NCI-H446 treated with DMSO at 0.1 percent for 48 hours (cell line): ENCODE data around the gene DISP3.

Source experiments
- DNase-seq: peaks from one replicate; lab custom pipeline; 2025; lab: John Stamatoyannopoulos, UW

DISP3 gene

GRCh38 chr1:11543392-11543791 lies 64.4 kb downstream of the DISP3 start:
- DNase-seq: no peak

DNA sequence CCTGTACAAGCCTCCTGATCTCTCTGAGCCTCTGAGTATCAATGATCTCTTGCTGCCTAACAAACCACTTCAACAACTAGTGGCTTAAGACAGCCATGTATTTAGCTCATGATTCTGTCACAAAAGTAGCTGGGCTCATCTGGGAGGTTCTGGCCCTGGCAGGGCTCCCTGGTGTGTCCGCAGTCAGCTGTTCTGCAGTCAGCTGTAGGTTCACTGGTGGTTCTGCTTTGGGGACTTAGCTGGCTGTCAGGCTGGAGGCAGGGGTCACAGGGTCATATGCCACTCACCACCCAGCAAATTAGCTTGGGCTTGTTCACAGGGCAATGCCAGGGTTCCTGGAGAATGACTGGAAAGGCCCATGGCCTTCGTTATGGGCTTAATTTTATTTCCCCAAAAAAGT lies 64.8 kb downstream of the DISP3 start:
- no peak for DNase-seq

DNA sequence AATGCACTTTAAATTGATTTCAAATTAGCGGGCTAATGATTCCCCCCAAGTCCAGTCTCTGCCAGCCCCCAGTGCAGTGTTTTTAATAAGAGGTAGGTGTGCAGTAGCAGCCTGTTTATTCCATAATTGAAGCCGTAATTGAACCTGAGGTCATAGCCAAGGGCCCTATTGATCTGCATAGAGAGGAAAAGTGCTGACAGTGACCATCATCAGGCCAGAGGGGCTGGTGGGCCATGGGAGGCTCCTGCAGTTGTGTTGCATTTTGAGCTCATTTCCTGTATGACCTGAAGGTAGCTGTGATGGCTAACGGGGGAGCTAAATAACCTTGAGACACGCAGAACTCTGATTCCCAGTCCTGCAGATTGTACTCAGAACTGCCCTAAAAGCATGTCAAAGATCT lies 67.5 kb downstream of the DISP3 start:
- DNase-seq: no peak

DNA sequence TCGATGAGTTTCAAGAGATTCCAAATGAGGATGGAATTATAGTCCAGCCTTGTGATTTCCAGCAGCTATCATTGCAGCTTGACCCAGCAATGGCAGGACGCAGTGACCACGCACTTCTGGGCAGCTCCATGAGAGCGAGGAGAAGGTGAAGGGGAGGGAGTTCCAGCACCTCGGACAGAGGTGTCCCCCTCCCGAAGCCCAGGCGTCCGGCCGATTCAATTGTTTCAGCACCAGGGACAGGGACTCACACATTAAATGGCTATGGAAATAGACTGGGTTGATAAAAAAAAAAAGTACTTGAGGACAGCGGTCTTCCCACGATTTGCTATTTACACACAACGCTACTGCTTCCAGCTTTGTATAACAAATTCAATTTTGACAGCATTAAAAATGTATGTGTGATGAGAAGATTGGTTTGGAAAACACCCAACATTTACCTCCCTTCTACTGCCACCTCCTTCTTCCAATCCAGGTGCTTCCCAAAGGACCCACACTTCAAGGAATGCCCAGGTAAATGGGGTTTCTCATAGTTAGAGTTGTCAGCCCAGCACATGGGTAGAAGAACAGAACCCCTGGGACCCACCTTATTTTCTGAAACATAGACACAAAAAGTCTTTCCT lies 71.8 kb downstream of the DISP3 start:
- no peak for DNase-seq

DNA sequence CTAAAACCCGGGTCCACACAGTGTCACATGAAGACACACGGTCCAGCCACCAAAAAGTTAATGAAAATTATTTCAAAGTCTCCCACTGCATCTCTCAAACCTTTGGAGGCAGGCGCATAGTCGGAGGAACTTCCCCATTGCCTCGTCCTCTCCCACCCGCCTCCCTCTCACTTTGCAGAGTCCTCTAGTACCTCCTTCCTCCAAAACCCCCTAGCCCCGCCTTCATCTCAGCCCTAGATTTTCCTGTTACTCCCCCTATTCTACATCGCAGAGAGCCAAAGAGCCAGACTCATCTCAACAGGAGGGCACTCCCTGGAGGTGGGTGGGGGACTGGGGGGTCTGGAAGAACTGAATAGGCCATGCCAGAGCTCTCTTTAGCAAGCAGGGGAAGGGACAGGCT lies 79.3 kb downstream of the DISP3 start:
- no peak for DNase-seq

DNA sequence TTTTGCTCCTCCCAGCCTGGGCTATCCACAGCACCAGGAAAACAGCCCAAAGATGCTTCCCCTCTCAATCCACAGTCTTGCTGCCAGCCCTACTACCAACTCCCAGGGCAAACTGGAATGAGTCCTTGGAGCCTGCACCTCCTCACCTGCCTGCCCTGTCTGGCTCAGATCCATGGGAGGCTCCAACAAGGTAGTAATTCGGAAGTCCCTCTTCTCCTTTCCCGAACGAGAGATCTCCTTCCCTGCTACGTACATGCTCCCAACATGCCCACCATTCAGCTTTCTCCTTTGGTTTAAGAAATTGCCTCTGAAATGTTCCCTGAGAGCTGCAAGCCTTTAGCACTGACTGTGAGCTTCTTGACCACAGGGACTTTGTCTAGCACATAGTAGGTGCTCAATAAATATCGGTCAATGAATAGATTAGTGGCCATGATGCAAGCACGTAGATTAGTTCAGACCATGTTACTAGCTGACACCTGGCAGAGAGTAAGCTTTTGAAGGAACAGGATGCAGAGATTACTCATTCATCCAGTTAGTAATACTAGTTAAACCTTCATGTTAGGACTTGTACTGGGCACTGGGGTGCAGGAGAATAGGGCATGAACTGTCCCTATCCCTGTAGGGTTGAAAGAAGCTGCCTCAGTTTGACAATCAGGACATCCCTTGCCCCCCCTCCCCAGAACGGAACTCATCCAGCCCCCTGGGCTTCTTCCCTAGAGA lies 80.1 kb downstream of the DISP3 start:
- peak; percentile 47 for DNase-seq

GRCh38 chr1:11559591-11559970 lies 80.6 kb downstream of the DISP3 start:
- no peak for DNase-seq

- no peak for DNase-seq
Measured at GRCh38 chr1:11560061-11560460, 81.1 kb downstream of the DISP3 start.

GRCh38 chr1:11561740-11562139 lies 82.8 kb downstream of the DISP3 start:
- no peak for DNase-seq

GRCh38 chr1:11562664-11563063 lies 83.7 kb downstream of the DISP3 start:
- no peak for DNase-seq

GRCh38 chr1:11563560-11564069 lies 84.7 kb downstream of the DISP3 start:
- DNase-seq: no peak

GRCh38 chr1:11564237-11564636 lies 85.3 kb downstream of the DISP3 start:
- no peak for DNase-seq

DNA sequence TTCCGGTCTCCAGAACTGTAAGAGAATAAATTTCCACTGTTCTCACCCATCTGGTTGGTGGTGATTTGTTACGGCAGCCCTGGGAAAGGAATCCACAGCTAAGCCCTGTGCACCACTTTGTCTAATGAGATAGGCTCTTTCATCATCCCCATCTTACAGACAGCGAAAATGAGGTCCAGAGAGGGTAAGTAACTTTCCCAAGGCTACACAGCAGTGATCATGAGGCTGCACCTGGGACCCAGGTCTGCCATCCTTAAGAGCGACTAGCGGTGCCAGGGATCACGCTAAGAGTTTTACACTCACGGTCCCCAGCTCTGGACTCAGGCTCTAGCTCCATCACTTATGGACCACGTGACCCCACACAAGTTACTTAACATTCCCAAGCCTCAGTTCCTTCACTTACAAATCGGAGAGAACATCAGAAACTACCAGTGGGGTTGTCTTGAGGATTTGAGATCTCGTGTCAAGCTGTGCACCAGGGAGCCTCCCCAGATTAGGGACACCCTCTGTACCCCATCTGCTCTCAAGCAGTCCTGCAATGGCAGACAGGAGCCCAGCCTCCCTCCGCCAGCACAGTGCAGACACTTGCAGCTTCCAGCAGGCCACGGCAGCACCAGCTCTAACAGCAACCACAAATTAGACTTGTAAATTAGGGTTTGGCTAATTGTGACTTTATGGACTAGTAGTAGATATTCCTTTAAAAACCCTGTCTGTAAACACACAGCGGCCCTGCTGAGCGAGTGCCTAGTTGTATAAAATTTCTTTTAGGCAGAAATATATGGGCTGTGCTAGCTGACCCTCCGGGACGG lies 87.3 kb downstream of the DISP3 start:
- no peak for DNase-seq

GRCh38 chr1:11567244-11568065 lies 88.5 kb downstream of the DISP3 start:
- no peak for DNase-seq

- DNase-seq: no peak
Measured at GRCh38 chr1:11568687-11569086, 89.7 kb downstream of the DISP3 start.

GRCh38 chr1:11569551-11569950 lies 90.6 kb downstream of the DISP3 start:
- no peak for DNase-seq

DNA sequence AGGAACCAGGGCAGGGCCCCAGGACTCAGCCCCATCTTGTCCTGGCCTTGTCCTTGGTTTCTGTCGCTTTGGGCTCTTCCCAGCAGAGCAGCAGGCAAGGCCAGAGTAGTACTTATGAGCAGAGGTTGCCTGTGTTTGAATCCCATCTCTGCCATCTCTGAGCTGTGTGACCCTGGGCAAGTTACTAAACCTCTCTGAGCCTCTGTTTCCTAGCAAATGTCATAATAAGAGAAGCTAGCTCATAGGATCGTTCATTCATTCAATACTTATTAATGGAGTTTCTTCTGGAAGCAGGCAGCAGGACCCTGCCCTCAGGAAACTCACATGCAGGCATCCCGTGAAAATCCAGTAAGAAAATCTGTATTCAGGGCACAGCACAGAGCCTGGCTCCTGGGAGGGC lies 91.0 kb downstream of the DISP3 start:
- DNase-seq: no peak

- no peak for DNase-seq
Measured at GRCh38 chr1:11570821-11571380, 91.9 kb downstream of the DISP3 start.

- DNase-seq: no peak
Measured at GRCh38 chr1:11571906-11572616, 93.1 kb downstream of the DISP3 start.

- no peak for DNase-seq
Measured at GRCh38 chr1:11573116-11573692, 94.2 kb downstream of the DISP3 start.

GRCh38 chr1:11575553-11575952 lies 96.6 kb downstream of the DISP3 start:
- no peak for DNase-seq
